ENCODE measurements around the gene PBX3. TPM values are rescaled to one million over a fixed set of nuclear protein-coding genes. Genes with fewer than 3 reads are reported as not detected.

Gene PBX3
- total RNA-seq, 2 experiments from 2014 or later: 25.3 to 30.8 TPM

DNA sequence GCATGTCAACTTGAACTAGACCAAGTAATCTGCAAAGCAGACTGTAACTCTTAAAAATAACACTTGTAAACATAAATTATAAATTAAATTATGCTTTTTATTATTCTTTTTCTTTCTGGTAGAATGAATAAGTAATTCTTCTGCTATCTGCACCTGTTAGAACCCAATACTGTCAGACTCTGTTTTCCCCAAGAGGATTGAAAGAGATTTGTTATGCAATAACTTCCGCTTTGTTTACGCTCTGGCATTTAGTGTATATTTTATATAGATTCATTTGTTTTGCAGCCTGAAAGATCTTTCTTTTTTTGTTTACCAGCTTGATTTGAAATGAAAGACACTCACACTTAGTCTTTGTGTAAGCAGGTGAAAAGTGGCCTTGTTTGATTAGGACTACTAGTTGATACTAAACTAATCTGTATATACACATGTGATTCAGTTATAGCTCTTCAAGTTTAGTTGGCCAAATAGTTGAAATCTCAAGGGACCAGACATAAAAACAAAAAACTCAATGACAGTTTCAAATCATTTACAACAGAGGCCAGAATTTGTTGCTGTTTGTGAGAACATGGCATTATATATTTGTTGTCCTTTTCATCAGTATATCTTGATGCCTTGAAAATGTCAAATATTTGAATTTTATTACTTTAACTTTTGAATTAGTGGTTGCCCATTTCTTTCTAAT, 155.8 kb downstream of the PBX3 start:
- Histone ChIP-seq H3K27me3 (ENCODE audit: control insufficient read depth in 1 of 2, insufficient read depth in 2 of 2, low read length in 2 of 2) (no peaks in the 10 kb centered on the region), H3K4me1 (ENCODE audit: insufficient read depth, low read length) (no peaks in the 10 kb centered on the region), H3K4me3 (ENCODE audit: low read length) (no peak overlapping the region), H3K9me3 (ENCODE audit: control insufficient read depth in 1 of 2, insufficient read depth in 1 of 2, low read length in 2 of 2) (no peaks in the 10 kb centered on the region), H3K27ac (ENCODE audit: low read depth in 1 of 2, low read length in 2 of 2) (no peak overlapping the region), H3K36me3 (ENCODE audit: insufficient read depth, low read length) (no peaks in the 10 kb centered on the region)
- DNase-seq (no peak), ATAC-seq (ENCODE audit: poor library complexity) (no peak)
- intact Hi-C loops (cut with DNase I, micrococcal nuclease): no loop called here
- H3K4me3 Mint-ChIP-seq: no peak overlapping the region
- H3K36me3 Mint-ChIP-seq (ENCODE audit: low read depth): no peaks in the 10 kb centered on the region
- ChIA-PET CTCF (no interaction called here), POLR2A (interaction anchor here (0.8 kb wide), 1 partner anchor 115 kb away, joined by 3 read pairs; no protein-coding TSS in a partner anchor)
- no peak overlapping the region for H3K27ac Mint-ChIP-seq
- no peaks in the 10 kb centered on the region for H3K4me1 Mint-ChIP-seq (ENCODE audit: low read depth)
- no peaks in the 10 kb centered on the region for H3K9me3 Mint-ChIP-seq
- no peaks in the 10 kb centered on the region for H3K27me3 Mint-ChIP-seq
- TF ChIP-seq CTCF (IDR thresholded peaks at IDR 0.05): no peak

DNA sequence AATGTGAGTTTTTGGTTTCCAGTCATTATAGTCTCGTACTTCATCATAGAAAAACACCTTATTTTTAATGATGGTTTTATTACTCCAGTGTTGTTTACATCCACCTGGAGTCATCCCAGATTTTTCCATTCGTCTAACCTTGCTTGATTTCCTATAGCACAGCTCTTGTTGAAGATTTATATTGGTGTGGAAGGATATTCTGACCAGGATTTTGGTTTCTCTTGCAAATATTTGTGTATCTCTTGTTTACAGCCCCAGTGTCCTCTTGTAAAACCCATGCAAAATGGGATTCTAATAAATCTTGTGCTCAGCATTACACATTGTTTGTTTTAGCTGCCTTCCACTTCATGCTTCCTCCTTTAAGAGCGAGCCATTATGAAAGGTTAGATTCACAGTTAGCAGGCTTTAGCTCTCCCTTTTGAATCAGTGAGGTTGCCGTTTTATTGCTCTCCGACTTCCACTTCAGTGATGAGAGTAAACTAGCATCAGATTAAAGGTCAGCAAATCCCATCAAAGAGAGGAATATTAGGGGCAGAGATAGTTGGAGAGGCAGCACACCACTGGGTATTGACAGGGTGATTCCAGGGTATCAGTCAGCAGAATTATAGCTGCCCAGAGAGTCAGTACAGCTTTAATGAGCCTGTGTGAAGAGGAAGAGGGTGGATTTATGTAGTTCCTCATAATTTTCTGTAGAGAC, 157.1 kb downstream of the PBX3 start:
- intact Hi-C loops (cut with DNase I, micrococcal nuclease): no loop called here
- no peak overlapping the region for H3K4me3 Mint-ChIP-seq
- CTCF ChIA-PET: interaction anchor here (1.2 to 1.6 kb wide), 2 partner anchors 11 to 12 kb away, joined by 3 read pairs; no protein-coding TSS in a partner anchor

GRCh38 chr9:125906144-125906543, 159.0 kb downstream of the PBX3 start:
- no peaks in the 10 kb centered on the region for H3K4me1 Mint-ChIP-seq (ENCODE audit: low read depth)
- no peaks in the 10 kb centered on the region for H3K36me3 ChIP-seq (ENCODE audit: insufficient read depth, low read length)
- CTCF ChIA-PET: no interaction called here
- intact Hi-C loops (cut with DNase I, micrococcal nuclease): no loop called here
- H3K4me3 Mint-ChIP-seq: no peak overlapping the region
- H3K36me3 Mint-ChIP-seq (ENCODE audit: low read depth): no peaks in the 10 kb centered on the region
- no peaks in the 10 kb centered on the region for H3K27me3 Mint-ChIP-seq
- TF ChIP-seq CTCF (IDR thresholded peaks at IDR 0.05): no peak
- ATAC-seq (ENCODE audit: poor library complexity) (no peak), DNase-seq (no peak)
- POLR2A ChIA-PET: no interaction called here
- H3K27ac Mint-ChIP-seq: no peak overlapping the region
- H3K9me3 Mint-ChIP-seq: no peaks in the 10 kb centered on the region
- no peak overlapping the region for H3K4me3 ChIP-seq (ENCODE audit: low read length)
- H3K27ac ChIP-seq (ENCODE audit: low read depth in 1 of 2, low read length in 2 of 2): no peak overlapping the region
- no peaks in the 10 kb centered on the region for H3K9me3 ChIP-seq (ENCODE audit: control insufficient read depth in 1 of 2, insufficient read depth in 1 of 2, low read length in 2 of 2)
- H3K27me3 ChIP-seq (ENCODE audit: control insufficient read depth in 1 of 2, insufficient read depth in 2 of 2, low read length in 2 of 2): no peaks in the 10 kb centered on the region
- no peaks in the 10 kb centered on the region for H3K4me1 ChIP-seq (ENCODE audit: insufficient read depth, low read length)

More for the DNA sequence above, 157.1 kb downstream of the PBX3 start:
- H3K36me3 ChIP-seq (ENCODE audit: insufficient read depth, low read length): no peaks in the 10 kb centered on the region
- no peaks in the 10 kb centered on the region for H3K27me3 Mint-ChIP-seq
- no peaks in the 10 kb centered on the region for H3K36me3 Mint-ChIP-seq (ENCODE audit: low read depth)
- no peak overlapping the region for H3K4me3 ChIP-seq (ENCODE audit: low read length)
- no peak for ATAC-seq (ENCODE audit: poor library complexity)
- peak in 1 of 14 experiments; percentile 5 for DNase-seq
- H3K4me1 Mint-ChIP-seq (ENCODE audit: low read depth): no peaks in the 10 kb centered on the region
- no peak overlapping the region for H3K27ac ChIP-seq (ENCODE audit: low read depth in 1 of 2, low read length in 2 of 2)
- POLR2A ChIA-PET: no interaction called here
- no peak overlapping the region for H3K27ac Mint-ChIP-seq
- no peak for TF ChIP-seq CTCF (IDR thresholded peaks at IDR 0.05)
- no peaks in the 10 kb centered on the region for H3K4me1 ChIP-seq (ENCODE audit: insufficient read depth, low read length)
- H3K27me3 ChIP-seq (ENCODE audit: control insufficient read depth in 1 of 2, insufficient read depth in 2 of 2, low read length in 2 of 2): no peaks in the 10 kb centered on the region
- H3K9me3 ChIP-seq (ENCODE audit: control insufficient read depth in 1 of 2, insufficient read depth in 1 of 2, low read length in 2 of 2): no peaks in the 10 kb centered on the region
- H3K9me3 Mint-ChIP-seq: no peaks in the 10 kb centered on the region

Data from CD4-positive, alpha-beta T cell (primary cell).